Stimulated activated CD4-positive, alpha-beta T cell treated with anti-CD3 and anti-CD28 coated beads, Interleukin-2, amount 100 ng/mL, for 48 hours (primary cell): Measurements from ENCODE around the gene CLEC16A.
A peak's percentile ranks its signal among the peaks of the same experiment; 100 is the strongest.
"Not testable (repeated sequence)": the region's sequence is repeated elsewhere in the genome, so short reads cannot be mapped to it uniquely, and the experiment has no call there.

Experiments
- DNase-seq, 2 donors: peaks; one replicate each; pipeline ENCODE4 v3.0.0-alpha.2; 2020

The CLEC16A gene

DNA sequence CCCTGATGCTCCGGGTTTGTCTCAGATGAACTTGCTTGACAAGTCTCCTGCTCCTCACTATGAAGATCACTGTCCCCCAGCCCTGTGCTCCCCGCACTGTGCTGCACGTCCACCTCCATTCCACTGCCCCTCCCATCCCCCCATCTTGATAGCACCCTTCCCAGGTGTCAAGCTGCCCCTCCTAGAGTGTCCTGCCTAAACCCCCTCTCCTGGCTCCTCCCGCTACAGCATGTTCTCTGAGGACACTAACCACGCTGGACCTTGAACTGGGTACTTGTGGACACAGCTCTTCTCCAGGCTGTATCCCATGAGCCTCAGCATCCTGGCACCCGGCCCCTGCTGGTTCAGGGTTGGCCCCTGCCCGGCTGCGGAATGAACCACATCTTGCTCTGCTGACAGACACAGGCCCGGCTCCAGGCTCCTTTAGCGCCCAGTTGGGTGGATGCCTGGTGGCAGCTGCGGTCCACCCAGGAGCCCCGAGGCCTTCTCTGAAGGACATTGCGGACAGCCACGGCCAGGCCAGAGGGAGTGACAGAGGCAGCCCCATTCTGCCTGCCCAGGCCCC lies 20.6 kb upstream of the CLEC16A start:
- DNase-seq = no peak

DNA sequence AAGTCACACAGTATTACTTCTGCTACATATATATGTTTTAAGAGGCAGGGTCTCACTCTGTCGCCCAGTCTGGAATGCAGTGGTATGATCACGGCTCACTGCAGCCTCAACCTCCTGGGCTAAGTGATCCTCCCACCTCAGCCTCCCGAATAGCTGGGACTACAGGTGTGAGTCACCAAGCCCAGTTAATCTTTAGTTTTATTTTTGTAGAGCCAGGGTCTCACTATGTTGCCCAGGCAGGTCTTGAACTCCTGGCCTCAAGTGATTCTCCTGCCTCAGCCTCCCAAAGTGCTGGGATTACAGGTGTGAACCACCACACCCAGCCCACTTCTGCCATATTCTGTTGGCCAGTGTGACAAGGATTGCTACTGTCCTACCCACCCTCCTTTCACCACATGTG lies 19.1 kb upstream of the CLEC16A start:
- not testable (repeated sequence) for DNase-seq

DNA sequence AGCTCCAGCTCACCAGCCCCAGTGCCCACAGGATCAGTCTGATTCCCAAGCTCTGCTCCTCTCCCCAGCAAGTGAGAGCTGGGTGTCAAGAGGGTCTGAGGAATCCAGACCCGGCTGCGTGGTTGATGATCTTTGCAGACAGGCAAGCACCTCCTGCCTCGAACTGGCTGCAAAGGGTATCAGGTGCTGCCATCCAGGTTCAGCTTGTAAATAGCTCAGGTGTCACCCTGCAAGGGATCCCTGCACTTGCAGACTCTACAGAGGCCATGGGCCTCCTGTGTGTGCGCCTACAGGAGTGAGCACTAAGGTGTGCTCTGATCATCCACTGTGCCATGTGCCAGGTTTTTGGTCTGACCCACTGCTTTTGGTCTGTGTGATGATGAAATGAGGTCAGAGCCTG lies 18.3 kb upstream of the CLEC16A start:
- no peak for DNase-seq

DNA sequence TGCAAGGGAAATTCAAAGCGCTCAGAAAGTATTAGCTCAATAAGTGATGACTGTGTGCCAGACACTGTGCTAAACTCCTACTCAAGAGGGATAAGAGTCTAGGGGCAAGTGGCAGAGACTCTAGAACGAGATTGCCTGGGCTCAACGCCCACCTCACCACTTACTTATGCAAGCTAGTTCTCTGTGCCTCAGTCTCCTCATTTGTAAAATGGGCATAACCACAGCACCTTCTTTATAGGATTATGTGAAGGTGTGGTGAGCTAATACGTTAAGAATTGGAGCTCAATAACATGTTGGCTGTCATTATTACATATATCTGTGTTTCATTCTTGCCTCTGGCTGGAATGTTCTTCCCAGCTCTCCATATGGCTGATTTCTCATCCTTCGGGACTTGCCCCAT lies 17.5 kb upstream of the CLEC16A start:
- DNase-seq = no peak

DNA sequence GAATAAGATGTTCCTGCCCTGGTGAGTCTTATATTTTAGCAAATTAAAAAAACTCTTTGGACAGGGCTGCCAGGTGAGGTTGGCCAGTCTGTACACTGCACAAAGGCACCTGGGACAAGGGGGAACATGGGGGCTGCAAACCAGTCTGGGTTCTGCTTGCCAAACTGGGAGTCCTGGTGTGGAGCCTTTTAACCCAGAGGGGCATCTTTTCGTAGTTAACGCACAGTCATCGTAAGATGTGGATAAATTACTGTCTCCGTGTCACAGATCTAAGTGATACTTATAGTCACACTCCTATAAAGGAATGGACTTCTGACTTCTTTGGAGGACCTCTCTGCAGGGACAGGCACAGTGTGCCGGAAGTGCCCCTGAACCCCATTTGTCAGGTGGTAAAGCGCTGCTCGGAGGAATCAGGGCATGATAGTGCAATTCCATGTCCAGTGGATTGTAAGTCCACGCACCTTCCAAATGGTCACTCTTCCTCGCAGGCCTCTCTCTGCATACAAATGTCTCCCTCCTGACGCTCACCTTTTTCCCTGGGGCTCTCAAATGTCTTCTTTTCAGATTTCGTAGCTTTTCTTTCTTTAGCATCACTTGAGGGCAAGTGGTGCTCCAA lies 16.8 kb upstream of the CLEC16A start:
- DNase-seq = no peak

DNA sequence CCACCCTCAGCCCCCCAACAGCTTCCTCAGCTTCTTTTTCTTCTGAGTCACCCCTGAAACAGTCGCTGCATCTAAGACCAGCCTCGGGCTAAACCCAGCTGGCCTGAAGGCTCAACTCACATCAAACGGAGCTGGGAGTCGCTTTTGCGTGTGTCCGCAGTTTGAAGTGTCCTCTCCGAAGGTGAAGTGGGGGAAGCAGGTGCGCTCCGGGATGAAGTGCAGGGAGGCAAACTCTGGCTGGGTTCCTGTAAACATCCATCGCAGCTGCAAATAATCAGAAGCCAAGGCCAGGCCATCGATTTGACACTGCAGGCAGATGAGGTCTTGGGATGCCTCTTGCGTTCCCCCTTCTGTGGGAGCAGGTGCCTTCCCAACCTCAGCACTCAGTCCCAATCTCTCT lies 15.3 kb upstream of the CLEC16A start:
- not testable (repeated sequence) for DNase-seq

DNA sequence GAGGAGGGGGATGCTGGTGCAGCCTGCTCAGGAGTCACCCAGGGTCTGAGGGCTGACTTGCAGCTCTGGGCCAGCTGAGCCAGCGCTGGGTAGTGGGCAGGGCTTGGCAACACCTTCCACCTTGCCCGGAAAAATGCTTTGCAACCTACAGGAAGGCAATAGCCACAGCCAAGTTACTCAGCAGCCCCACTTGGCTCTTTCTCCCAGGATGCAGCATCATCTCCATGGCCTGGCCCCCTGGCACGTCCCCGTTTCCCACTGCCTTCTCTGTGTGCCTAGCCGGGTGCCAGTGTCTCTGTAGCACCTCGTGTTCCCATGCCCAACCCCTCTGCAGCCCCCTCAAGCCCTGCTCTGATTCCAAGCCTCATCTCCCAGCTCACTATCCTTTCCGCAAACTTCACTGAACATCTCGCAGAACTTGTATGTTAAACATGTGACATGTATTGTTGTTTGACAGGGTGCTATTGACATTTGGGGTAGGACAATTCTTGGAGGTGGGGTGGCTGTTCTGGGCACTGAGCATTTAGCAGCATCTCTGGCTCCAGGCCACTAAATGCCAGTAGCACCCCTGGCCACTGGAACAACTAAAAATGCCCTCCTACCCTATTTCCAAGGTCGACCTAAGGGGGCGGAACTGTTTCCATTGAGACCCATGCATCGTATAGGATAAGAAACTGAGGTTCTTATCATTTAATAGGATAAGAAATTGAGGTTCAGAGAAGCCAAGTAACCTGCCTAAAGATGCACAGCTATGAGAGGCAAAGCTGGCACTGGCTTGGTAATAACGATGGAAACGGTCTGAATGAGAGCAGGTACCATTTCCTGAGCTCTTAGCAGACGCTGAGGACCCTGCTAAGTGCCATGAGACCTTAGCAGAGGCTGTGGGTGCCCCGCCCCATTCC lies 14.3 kb upstream of the CLEC16A start:
- no peak for DNase-seq

DNA sequence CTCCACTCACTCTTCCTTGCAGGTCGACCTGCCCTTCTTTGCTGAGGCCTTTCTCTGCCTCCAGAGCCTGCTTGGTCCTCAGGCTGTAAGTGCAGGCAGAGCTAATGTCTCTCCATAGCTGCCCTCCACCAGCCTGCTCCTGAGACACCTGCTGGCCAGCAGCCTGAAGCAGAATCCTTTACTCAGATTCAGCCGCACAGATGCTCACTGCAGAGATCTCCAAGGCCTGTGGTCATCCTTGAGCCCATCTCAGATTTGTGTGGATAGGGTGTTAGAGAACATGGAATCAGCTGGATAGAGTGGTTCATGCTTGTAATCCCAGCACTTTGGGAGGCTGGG lies 13.6 kb upstream of the CLEC16A start:
- DNase-seq = no peak

DNA sequence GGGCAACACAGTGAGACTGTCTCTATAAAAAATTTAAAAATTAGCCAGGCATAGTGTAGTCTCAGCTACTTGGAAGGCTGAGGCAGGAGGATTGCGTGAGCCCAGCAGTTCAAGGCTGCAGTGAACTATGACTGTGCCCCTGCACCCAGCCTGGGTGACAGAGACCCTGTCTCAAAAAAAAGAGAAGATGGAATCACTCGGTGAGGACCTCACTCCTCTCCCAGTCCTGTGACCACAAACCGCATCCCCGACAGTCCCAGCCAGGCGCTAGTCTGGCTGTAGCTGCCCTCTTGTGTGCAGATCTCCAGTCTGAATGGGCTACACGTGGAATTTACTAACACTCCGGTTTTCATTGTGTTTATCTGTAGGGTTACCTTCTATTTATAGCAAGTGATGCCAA lies 13.2 kb upstream of the CLEC16A start:
- DNase-seq = no peak

DNA sequence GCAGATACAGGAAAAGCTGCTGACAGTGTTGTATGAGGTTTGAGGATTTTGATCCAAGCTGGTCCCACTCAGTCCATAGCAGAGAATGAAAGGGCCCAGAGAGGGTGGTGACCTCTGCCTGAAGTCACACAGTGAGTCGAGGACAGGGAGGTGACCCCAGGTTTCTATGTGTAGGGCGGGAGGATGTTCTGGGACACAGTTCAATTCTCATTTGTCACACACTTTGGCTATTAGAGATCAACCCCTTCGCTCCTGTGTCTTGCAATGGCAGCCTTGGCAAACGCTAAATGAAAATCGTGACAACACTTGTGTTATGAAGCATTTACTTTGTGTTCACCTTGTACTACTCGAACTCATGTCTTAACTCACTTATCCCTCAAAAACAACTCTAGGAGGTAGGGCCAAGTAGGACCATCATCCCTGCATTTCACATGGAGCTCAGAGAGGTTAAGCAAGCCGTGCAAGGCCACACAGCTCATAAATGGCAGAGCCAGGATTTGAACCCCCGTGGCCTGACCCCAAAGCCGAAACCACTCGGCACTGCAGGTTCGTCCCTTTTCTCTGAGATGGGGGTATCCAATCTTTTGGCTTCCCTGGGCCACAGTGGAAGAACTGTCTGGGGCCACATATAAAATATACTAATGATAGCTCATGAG lies 12.3 kb upstream of the CLEC16A start:
- no peak for DNase-seq

DNA sequence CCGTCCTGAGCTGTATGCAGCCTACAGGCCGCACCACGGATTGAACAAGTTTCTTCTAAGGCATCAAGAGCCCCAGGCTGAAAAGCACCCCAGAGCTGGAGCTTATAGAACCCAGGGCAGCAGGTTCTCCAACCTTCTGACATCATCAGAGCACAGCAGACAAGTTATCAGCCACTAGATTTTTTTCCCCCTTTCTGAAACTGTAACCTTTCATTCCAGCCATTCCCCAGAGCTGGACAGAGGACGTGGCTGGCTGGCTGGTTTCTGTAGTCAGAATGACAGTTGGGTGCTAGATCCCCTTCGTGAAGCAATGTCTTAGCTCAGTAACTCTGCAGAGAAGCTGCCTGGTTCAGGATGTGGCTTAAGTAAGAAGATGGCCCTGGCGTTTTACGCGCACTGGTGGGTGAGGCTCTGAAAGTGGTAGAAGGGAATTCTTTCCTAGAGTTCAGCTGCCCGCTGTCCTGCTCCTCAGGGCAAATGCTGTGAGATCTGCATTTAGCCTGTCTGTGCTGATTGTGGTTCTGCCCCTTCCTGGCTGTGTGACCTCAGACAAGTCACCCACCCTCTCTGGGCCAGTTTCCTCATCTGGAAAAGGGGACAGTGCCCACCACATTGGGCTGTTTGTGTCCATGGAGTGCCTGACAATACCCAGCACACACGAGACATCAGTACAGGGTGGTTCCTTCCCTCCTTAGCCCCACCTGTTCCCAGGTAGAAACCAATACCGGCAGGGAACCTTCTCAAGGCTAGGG lies 11.2 kb upstream of the CLEC16A start:
- no peak for DNase-seq

DNA sequence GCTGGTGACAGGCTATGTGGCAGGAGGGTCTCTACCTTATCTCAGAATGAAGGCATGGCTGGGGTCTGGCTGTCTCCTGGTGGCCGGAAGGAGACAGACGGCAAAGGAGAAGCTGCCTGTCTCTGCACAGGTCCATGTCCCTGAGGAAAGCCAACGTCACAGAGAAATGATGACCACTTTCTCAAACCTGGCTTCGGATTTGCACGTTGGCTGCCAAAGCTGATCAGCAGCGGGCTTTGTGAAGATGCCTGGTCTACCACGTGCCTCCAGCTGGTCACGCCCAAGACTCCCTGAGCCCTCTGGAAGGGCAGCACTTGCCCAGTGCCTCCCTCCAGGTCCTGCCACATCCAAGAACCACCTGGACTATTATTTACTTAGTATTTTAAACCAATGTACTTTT lies 10.5 kb upstream of the CLEC16A start:
- no peak for DNase-seq

DNA sequence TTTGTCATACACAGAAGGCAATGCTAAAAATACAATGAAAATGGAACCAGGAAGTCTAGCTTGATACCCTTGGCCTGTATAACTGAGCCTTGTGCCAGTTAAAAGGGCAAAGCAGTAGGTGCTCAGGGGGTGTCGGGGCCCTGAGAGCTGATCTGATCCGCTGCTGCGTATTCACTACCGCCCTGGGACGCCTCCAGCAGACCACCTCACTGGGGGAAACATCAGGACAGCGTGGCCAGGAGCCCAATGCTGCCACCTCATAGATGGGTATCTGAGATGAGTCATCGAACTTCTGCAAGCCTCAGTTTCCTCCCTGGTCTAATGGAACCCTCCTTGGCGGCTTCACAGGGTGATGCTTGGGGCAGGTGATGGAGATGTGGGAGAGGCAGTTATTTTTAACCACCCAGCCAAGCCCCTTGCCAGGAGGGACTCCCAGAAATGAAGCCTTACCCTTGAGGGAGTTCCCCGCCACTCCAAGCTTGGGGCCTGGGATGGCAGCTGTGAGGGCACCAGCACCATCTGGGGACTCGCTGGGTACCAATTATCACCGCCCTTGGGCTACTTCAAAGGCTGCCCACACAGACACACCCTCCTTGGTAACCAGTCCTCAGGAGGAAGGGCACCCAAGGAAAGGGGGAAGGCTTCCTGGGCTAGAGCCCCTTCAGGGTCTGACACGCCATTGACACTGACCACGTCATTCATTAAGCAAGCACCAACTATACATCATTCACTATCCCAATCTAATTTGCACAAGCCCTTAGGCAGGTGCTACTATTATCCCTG lies 9.8 kb upstream of the CLEC16A start:
- no peak for DNase-seq

DNA sequence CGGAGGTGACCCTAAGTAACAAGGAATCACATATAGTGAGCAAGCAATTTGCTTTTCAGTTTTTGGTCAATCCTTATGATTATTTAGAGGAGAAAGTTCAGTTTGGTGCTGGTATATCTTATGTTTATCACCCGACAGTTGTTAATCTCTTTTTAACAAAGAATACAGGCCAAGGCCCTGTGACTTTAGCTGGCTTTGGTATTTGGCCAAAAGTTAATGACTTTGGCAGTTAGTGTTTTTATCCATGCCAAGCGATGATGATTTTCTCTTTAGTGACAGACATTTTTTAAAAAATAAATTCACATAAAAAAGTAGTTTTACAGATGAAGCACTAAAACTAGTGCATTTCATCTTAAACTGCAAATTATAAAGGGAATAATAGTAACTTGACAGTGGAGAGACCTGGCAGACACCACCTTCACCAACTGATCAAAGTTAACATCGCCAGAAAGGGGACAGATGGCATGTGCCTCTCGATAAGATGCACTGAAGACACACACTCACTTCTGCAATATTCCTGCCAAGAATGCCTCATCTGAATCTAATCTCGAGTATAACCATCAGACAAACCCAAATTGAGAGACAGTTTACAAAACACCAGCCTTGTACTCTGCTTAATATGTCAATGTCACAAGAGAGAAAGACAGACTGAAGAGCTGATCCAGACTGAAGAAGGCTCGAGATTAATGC lies 9.0 kb upstream of the CLEC16A start:
- no peak for DNase-seq

DNA sequence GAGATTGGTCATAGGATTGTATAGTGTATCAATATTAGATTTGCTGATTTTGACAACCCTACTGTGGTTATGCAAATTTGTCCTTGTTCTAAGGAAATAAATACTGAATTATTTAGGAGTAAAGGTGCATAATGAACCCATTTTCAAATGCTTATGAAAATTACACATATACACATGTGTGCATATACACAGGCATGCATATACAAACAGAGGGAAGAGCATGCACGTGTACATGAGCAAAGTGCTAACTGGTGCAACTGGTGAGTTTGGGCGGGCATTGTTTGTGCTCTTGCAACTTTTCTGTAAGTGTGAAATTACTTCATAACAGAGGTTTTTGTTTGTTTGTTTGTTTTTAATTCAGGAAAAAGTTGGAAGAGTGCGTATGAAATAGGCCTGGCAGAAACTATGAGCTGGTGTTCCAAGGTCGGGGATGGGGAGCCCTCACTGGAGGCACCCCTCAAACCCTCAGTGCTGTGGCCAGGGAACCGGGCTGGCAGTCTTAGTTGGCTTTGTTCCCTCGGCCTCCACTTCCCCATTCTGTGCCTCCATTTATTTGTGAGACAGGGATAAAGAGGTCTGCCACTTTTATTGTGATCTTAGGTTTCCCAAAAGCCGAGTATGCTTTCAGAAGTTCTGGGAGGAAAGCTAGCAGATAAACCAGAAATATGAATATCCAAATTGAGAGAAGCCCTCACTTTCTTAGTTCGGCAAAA lies 7.9 kb upstream of the CLEC16A start:
- DNase-seq = no peak

DNA sequence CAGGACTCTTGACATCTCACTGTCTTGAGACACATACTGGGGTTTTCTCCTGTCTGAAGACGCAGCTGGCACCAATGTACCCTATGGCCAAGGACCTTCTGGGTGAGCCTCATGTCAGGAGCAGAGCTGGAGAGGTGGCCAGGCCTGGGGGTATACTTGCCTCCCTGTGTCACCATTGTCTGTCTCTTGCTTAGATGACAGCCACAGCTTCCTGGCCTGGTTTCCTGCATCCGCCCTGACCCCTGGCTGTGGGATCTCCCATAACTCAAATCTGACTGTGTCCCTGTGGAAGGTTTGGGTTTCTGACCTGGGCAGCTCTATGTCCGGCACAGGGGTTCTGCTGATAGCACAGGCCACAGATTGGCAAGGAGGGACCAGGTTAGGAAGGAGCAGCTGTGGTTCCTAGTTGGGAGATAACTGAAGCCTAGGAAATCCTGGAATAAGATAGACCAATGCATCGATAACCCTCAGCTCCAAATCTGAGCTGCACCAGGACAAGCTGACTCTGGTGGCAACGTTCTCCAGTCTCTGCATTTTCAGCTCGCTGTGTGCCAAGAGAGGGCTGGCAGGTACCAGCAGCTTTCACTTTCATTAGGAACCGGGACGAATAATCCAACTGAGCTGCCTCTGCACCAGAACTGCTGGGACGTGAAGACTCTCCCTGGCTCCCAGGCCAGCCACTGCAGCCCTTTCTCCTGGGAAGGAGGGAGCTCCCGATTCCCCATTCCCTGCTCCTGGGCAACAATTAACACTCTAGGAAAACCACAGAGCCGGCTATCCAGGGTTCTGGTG lies 7.1 kb upstream of the CLEC16A start:
- DNase-seq = no peak

DNA sequence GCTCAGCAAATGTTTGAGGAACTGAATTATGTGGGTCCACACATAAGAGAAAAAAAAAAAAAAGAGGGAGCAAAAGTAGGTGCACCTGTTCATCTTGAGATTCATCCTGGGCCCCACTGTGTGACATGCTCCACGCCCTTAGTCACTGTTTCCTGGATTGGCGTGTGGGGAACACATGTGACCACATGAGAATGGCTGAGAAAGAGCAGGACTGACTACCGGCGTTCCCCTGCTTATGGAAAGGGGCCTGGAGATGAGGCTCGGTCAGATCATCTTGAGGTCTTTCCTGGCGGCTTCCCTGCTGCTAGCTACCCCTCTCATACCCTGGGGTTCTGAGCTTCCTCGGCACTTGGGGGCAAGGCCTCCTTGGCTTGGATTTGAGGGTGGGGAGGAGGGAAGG lies 6.0 kb upstream of the CLEC16A start:
- DNase-seq = peak in 1 of 2 donors; percentile 30

DNA sequence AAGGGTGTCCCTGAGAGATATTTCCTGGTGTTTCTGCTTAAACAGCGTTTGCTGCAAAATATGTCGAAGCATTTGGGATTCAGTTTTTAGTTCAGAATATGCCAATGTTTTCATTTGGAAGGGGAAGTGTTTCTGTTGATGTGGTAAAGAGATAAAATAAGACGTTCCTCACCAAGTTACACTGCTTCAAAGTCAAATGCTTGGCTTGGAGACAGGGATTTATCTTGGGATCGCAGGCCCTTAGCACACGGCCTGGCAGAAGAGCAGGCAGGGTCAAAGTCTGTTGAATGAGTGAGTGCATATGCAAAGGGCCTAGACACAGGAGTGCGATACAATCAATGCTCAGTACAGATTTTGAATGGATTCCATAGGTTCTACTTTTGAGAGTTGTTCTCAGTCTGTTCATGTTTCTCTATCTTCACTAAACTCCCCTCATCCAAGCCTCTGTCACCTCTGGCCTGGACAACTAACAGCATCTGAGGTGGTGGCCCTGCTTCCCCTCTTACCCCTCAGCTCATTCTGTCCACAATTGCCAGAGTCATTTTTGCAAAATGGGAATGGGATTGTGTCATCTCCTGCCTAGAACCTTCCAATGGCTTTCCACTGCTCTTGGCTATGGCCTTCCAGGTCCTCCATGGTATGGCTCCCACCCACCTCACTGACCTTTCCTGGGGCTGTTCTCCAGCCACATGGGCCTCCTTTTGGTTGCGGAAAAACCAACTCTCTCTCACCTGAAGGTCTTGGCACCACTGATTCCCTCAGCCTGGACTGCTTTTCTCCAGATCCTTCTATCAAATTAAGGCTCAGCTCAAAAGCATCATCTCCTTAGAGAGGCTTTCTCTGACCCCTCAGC lies 5.3 kb upstream of the CLEC16A start:
- no peak for DNase-seq

DNA sequence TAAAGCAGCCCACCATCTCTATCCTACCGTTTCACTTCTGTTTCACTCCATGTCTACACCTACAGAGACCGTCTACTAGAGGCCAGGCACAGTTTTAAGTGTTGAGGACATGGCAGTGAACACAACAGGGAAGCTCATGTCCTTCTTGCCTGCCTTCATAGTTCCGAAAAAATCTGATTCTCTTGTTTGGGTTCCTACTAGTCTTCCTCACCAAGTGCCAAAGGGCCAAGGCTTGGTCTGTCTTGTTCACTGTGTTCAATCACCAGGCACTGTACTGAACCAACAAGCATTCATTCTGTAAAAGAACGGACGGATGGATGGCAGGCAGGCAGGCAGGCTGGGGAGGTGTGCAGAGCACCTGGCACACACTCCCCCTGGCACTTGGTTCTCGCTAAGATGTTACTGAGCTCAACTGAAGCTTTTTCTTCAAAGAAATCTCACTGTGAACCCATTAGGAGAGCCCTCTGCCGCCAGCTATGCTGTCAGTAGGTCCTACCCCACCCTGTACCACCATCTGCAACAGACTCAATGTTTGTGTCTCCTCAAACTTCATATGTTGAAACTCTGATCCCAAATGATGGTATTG lies 4.6 kb upstream of the CLEC16A start:
- no peak for DNase-seq
